SHP77 (cell line): ENCODE results near the gene ADAP1.

Experiments
- DNase-seq, 2 experiments: peaks; one replicate each; lab custom pipeline; 2025; lab: John Stamatoyannopoulos, UW

ADAP1 gene

DNA sequence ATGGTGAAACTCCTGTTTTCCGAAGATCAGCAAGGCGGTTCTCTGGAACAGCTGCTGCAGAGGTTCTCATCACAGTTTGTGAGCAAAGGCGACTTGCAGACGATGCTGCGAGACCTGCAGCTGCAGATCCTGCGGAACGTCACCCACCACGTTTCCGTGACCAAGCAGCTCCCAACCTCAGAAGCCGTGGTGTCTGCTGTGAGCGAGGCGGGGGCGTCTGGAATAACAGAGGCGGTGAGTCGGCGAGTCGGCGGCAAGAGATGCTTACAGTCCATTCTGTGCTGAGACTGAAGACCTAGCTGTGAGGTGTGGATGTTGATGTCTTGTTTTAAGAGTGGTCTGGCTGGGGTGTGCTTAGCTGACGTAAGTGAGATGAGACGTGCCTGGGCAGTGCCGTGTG, 94.3 kb downstream of the ADAP1 start:
- DNase-seq, result no peak

DNA sequence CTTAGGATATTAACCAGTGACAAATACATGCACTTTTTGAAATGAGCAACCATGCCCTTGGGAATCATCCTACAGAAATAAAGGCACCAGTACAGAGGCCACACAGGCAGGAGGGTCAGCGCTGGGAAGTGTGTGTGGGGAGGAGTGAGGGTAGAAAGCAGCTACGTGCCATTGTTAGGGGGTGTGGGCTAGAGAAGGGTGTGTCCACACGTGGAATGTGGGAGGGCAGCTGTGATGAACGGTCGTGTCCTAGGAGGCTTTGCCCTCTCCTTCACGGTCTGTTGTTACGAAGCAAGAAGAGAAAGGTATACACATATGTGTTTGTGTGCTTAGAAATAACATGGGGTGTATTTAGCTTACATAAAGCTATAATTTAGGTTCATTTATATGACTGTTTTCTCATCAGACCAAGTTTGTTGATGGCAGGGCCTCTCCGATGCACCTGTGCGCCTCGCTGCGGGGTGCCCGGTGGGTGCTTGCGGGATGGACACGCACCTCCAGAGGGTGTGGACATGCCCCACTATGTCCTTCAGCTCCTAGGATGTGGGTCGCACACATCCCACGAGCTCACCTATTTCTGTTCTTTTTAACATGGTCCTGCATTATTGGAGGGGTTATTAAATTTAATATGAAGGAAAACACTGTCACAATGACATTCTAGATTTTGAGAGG, 95.0 kb downstream of the ADAP1 start:
- DNase-seq, result no peak

DNA sequence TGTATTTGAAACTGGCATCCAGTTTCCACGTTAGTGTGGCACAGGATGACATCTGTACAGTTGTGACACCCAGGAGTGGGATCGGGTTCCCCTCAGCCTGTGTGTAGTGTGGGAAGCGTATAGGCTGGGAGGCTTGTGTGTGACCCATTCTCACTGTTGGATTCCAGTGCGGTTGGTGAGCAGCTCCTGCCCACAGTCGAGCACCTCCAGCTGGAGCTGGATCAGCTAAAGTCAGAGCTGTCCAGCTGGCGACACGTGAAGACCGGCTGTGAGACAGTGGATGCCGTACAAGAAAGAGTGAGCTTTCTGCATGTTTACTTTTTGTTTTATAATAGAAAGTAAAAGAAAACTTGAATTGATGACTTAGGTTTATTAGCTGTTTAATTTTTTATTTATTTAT, 96.8 kb downstream of the ADAP1 start:
- DNase-seq, result no peak

DNA sequence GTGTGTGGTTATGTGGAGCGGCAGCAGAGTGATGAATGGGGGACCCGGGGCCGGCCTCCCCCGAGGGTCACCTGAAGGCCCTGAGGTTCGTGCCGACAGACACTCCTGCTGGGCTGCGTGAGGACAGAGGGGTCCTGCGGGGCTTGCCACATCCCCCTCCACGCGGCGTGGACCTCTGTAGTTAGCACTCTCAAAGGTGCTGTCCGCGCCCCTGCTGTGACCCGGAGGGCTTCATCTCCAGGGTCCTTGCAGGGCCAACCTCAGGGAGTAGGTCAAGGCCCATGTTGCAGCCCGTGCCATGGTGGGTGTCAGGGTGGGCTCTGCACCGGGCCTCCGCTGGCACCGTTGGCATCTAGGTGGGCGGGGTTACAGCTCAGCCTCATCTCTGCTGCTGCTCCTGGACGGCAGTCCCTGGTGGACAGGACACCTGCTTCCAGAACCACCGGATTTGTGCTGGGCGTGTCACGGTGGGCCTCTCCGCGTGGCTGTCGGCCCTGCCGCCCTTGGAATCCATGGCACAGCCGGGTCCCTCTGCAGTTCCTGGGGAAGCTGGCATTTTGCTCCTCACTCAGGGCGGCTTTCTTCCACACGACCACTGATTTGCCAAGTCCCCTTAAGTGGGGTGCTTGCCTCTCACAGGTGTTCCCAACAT, 97.9 kb downstream of the ADAP1 start:
- no peak for DNase-seq

DNA sequence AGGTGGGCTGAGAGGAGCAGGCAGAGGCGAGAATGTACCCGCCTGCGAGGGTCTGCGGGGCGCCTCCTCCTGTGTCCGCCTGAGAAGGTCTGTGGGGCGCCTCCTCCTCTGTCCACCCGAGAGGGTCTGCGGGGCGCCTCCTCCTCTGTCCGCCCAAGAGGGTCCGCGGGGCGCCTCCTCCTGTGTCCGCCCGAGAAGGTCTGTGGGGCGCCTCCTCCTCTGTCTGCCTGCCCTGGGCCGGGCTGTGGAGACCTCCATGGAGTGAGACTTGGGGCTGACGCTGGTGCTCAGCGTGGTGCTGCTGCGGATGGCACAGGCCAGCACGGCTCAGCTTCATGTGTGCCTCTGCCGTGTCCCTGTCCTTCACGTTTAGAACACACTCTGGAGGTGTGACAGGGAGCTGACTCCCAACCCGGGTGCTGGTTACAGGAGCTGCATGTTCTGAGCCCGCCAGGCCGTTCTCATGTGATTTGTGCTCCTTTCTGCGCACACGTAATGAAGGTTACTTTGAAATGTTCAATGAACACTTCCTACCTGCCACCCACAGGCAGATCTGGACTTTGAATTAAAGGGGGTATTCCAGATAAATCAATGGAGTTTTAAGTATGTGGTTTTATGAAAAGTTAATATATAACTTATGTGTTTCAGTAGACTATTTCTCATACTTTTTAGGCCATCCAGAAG, 98.7 kb downstream of the ADAP1 start:
- DNase-seq, result no peak

DNA sequence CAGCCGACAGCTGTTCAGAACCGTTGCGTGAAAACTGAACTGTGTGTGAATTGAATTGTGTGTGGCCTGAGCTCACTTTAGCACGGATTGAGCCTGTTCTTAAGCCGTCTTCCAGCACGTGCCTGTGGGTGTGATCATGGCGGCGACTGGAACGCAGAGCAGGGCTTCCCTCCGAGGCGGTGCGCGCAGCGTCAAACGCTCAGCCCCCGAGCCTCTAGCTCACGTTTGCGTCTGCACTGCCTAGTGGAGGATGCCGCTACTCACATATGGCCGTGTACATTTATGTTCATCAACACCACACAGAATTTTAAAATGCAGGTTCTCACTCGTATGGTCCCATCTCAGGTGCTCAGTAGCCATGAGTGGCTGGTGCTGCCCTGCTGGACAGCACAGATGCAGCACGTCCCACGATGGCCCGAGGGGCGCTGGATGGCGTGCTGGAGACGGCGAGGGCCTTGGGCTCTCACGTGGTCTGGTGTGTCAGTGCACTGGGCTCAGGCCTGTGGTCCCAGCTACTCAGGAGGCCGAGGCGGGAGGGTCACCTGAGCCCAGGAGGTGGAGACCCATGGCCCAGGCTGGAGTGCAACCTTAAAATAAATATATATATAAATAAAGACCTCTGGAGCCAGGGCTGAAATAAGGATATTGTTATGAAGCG, 100.2 kb downstream of the ADAP1 start:
- DNase-seq, result no peak

DNA sequence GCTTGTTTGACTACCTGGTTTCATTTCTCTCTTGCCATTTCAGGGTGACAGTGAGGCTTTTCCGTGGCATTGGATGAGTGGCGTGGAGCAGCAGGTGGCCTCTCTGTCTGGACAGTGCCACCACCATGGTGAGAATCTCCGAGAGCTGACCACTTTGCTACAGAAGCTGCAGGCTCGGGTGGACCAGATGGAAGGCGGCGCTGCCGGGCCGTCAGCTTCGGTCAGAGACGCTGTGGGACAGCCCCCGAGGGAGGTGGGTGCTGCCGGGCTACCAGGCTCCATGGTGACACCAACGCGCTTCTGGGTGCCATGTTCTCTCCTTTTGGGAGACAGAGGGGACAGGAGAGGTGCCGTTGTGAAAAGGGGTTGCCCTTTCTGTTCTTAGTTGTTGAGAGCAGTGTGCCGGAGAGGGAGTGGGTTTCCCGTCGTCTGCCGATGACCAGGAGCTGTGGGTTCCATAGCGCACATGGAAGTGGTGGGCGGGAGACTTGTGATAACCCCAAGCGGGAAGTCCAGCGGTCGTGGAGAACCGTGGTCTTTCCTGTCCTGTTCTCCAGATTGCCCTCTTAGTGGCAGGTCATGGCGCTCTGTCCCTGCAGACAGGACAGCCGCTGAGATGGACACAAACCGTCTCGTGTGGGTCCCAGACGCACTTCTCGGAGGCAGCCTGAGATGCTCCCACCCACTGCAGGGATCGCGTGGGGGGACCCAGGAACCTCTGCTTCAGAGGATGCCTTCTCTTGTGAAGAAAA, 100.9 kb downstream of the ADAP1 start:
- DNase-seq, result no peak

DNA sequence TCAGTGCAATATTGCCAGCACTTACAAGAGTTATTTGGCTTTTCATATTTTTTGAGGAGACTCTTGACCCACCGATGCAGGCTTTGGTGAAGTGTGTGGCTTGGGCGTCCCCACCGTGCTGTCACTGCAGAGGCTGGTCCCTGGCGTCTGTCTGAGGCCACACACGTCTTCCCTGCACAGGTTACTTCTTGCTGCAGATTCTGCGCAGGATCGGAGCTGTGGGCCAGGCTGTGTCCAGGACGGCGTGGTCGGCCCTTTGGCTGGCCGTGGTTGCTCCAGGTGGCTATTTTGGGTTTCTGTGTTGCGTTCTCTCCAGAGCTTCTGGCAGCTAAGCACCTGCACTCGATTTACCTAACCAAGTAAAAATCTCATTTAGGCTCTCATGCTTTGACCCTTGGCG, 103.3 kb downstream of the ADAP1 start:
- no peak for DNase-seq

DNA sequence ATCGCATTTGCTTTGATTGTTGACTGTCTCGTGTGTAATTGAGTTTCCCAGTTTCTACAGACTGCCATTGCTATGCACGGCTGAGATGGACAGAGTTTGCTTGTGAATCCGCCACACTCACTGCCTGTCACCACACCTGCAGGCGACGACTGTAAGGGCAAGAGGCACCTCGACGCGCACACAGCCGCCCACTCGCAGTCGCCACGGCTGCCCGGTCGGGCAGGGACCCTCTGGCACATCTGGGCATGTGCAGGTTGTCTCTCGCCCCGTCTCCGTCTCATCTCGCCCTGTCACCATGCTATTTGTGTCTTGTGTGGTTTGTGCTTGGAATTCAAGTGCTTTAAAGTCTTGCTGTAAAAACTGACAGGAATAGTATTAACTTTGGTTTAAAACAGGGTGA, 104.7 kb downstream of the ADAP1 start:
- DNase-seq, result no peak

DNA sequence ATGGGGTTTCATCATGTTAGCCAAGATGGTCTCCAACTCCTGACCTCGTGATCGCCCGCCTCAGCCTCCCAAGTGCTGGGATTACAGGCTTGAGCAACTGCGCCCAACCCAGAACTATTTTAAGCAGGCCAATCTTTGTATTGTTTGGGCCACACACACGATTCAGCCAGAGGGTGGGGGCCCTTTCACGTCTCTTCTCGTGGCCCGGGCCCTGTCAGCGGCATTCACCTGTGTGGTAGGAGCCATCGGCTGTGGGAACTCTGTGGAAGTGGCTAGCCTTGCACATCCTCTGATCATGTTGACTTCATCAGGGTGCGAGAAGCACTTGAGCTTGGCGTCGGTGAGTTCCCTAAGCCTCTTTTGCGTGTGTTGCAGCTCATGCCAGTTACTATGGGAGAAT, 105.3 kb downstream of the ADAP1 start:
- no peak for DNase-seq
